ENCODE results near the gene C5.

C5 gene

DNA sequence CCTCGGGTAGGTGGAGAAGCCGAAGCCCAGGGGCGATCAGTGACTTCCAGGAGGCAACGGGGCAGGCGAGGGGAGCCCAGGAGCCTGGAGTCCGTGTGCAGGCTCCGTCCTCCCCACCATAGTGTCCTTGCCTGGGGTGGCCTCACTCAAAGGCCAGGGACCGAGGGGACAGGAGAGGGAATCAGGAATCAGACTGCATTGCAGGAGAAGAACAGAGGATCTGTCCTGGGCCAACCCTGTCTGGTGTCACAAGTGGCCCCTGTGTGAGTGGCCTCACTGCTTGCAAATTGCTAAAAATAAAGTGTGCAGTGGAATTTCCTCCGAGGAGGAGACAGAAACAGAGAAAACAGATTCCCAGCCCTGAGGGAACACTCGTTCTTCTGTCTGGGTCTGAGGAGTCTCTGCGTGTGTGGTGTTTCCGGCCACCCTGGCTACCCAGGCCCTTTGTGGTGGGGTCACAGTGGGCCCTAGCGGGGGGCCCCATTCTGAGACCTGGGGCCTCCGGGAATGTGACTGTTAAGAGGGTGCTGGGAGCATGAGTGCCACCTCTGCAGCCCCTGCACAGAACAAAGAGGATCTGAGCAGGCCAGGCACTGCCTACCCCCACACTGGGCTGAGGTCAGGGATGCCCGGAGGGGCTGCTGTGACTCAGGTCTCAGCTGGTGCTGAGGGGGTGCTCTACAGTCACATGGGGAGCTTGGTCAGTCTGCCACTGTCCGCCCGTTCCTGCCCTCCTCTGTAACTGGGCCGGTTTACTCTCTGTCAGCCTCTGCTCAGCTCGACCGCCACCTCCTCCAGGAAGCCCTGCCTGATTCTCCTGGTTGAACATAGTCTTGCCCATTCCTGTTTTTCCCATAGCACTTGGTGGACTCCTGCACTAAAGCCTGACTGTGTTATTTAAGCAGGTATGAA, 130.9 kb downstream of the C5 start:
- TF ChIP-seq, protein P1, sequence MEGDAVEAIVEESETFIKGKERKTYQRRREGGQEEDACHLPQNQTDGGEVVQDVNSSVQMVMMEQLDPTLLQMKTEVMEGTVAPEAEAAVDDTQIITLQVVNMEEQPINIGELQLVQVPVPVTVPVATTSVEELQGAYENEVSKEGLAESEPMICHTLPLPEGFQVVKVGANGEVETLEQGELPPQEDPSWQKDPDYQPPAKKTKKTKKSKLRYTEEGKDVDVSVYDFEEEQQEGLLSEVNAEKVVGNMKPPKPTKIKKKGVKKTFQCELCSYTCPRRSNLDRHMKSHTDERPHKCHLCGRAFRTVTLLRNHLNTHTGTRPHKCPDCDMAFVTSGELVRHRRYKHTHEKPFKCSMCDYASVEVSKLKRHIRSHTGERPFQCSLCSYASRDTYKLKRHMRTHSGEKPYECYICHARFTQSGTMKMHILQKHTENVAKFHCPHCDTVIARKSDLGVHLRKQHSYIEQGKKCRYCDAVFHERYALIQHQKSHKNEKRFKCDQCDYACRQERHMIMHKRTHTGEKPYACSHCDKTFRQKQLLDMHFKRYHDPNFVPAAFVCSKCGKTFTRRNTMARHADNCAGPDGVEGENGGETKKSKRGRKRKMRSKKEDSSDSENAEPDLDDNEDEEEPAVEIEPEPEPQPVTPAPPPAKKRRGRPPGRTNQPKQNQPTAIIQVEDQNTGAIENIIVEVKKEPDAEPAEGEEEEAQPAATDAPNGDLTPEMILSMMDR (IDR thresholded peaks at IDR 0.05) = no peak

DNA sequence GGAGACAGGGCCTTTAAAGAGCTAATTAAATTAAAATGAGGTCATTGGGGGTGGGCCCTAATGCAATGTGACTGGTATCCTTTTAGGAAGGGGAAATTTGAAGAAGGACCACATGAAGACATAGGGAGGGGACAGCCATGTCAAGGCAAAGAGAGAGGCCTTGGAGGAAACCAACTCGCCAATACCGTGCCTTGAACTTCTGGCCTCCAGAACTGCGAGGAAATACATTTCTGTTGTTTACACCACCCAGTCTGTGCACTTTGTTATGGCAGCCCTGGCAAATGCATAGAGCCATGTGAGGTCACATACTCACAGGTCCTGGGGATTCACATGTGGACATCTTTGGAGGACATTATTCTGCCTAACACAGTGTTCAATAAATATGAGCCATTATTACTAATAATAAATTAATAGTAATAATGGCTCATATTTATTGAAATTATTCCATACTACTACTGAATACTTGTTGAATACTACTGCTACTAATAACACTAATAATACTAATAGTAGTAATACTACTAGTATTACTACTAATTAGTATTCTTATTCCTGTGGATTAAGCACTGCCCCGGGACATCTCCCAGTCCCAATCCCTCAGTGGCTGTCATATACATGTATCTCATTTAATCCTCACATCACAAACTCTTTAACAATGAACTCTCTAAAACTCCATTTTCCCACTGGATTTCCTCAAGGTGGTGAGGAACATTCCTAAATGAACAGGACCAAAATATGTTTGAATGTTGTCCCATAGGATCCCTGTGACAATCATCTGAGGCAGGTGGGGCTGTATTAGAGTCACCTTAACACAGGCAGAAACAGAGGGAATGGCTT, 131.9 kb downstream of the C5 start:
- TF ChIP-seq, protein P1 (IDR thresholded peaks at IDR 0.05) = no peak

DNA sequence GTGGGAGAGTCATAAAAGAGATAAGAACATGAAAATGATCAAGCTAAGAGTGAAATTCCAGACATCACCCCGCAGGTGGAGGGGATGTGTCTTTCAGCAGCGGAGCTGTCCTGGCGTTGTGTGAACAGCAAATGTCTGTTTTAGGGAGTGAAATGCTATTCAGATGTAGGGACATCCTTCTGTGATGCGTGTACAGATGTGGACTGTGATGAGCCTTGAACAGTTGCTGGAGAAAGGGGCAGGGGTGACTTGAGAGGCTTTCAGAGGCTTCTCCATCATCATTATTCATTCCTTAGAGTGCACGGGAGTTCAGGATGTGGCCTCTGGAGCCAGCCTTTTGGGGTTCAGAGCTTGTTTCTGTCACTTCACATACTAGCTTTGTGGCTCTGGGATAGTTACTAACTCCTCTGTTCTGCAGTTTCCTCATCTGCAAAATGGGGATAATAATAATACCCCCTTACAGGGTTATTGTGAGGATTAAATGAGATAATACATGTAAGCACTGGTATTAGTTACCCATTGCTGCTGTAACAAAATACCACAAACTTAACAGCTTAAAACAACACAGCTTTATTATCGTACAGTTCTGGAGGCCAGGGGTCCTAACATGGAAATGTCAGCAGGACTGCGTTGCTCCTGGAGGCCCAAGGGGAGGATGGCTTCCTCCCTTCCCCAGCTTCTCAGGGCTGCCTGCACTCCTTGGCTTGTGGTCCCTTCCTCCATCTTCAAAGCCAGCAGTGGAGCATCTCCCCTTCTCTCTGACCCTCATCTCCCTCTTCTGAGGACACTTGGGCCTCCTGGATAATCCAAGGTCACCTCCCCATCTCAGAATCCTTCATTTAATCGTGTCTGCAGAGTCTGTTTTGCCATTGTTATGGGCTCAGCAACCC, 132.8 kb downstream of the C5 start:
- TF ChIP-seq, protein P1 (IDR thresholded peaks at IDR 0.05) = no peak

DNA sequence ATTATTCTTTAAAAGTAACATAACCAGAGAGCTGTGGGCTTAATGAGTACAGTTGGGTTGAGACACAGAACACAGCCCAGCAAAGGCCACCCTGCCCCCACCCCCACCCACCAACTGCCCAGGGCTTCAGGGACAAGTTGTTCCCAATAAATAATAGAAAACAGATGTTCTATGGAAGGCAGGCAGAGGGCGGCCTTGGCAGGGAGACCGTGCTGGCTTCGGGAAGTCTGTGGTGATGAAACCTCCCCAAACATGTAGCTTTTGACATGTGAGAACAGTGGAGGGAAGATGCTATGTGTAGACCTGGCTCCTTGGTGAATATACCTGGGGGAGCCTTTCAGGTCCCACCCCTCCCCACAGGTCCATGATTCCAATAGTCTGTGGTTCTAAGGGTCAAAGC, 133.5 kb downstream of the C5 start:
- TF ChIP-seq, protein P1 (IDR thresholded peaks at IDR 0.05) = no peak

DNA sequence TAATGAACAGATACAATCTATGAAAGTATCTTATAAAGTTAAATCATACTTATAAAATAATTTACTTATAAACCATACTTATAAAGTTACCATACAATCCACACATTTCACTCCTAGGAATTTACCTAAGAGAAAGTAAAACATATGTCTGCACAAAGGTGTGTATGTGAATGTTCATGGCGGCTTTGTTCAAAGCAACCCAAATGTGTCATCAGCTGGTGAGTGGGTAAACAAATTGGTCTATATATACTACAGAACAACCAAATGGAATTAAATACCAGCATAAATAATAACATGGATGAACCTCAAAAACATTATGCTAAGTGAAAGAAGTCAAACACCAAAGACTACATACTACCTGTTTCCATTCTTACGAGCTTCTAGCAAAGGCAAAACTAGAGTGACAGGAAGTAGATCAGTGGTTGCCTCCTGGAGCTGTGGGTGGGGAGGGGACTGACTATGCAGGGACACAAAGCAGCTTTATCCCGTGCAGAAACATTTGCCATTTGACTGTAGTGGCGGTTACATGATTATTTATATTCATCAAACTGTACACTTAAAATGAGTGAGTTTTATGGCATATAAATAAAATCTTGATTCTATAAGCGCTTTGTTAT, 134.1 kb downstream of the C5 start:
- TF ChIP-seq, protein P1 (IDR thresholded peaks at IDR 0.05) = no peak

DNA sequence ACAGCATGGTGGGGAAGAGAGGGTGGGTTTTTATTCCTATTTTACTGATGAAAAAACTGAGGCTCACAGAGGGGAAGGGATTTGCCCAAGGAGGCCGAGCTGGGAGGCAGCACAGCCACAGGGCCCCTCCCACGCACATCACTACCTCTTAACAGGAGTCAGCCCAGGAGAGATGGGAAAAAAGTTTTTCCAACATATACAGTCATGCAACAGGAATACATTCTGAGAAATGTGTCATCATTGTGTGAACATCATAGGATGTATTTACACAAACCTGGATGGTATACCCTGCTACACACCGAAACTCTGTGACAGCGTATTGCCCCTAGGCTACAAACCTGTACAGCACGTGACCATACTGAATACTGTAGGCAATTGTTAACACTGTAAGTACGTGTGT, 135.1 kb downstream of the C5 start:
- TF ChIP-seq, protein P1 (IDR thresholded peaks at IDR 0.05) = no peak
